Measurements from ENCODE around the gene KIF5C.

KIF5C gene

DNA sequence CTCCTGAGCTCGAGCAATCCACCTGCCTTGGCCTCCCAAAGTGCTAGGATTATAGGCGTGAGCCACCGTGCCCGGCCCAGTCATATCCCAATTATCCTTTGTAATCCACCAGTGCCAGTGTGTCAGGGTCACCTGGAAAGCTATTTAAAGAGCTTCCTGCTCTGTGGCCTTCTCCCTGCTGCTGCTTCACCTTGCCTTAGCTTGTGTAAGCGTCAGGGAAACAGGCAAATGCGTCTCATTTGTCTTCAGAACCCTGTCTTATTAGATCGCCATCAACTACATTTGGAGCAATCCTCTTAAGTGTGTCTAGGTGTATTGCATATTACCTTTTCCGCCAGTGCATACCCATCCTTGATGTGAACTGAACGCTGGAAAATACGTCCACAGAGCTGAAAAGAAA is 10.2 kb downstream of the KIF5C start:
- H4K20me1 ChIP-seq: no peaks in the 10 kb centered on the region
- TF ChIP-seq Cebpa-rat (IDR thresholded peaks at IDR 0.05): no peak
- no peak overlapping the region for H3K4me3 ChIP-seq
- no peaks in the 10 kb centered on the region; the same call in 1 of the 2 replicates for H3K36me3 ChIP-seq
- H3K4me1 ChIP-seq: 0 out of 2 replicates have a peak, but pooled peaks cover 5% of the 10 kb centered on the region
- H3K4me2 ChIP-seq: no peak overlapping the region
- no peaks in the 10 kb centered on the region for H3K27me3 ChIP-seq
- H3K9ac ChIP-seq: no peak overlapping the region
- no peak overlapping the region for H3K27ac ChIP-seq
- peaks cover 10% of the 10 kb centered on the region for H3K9me3 ChIP-seq

DNA sequence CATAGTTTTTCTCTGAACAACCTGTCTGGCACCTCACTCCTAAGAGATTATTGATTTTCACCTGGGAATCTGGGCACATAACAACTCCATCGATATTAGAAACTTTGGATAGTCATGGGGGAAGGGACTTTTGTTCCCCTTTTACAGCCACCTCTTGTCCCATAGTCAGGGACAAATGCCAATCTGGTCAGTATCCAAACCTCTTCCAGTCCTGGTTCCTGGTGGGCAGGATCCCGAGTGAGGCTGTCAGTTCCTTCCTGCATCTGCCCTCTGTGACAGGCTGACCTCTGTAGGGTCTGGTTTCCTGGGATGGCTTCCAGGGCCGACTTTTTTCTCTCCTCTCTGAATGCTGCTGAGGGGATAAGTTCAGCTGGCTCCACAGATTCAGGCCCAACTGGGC is 11.0 kb downstream of the KIF5C start:
- TF ChIP-seq Cebpa-rat (IDR thresholded peaks at IDR 0.05): no peak
- Histone ChIP-seq H3K27me3 (no peaks in the 10 kb centered on the region), H3K4me3 (no peak overlapping the region), H3K9ac (no peak overlapping the region), H3K9me3 (peaks cover 7% of the 10 kb centered on the region), H3K36me3 (no peaks in the 10 kb centered on the region), H3K4me2 (no peak overlapping the region), H3K27ac (no peak overlapping the region), H4K20me1 (no peaks in the 10 kb centered on the region), H3K4me1 (peaks cover 5% of the 10 kb centered on the region; the same call in 1 of the 2 replicates)

DNA sequence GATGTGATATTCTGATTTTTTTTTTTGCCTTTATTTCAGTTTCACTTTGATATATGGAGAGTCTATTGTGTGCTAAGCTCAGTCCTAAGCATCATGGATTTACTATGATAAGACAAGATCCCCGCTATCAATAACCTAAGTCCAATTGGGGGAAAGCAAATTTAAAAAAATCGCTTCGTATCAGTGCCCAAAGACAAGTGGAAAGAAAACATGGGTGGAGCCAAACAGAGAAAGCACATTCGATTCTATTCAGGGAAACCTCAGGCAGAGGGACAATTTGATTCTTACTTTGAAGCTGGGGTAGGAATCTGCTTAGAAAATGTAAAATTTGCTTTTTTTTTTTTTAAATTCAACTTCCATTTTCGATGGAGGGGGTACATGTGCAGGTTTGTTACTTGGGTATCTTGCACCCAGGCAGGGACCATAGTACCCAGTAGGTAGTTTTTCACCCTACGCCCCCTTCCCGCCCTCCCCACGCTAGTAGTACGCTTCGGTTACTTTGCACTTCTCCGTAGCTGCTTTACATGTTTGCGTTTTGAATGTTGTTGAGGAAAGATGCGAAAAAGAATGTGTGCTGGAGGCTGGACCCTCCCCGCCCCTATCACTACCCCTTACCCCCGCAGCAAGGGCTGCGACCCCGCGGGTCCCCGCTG is 12.4 kb downstream of the KIF5C start:
- H3K4me3 ChIP-seq: no peak overlapping the region
- no peak for TF ChIP-seq Cebpa-rat (IDR thresholded peaks at IDR 0.05)
- peaks cover 18% of the 10 kb centered on the region for H3K9me3 ChIP-seq
- H3K27ac ChIP-seq: no peak overlapping the region
- H3K4me2 ChIP-seq: no peak overlapping the region
- H4K20me1 ChIP-seq: no peaks in the 10 kb centered on the region
- no peaks in the 10 kb centered on the region for H3K36me3 ChIP-seq
- peaks cover 5% of the 10 kb centered on the region; the same call in 1 of the 2 replicates for H3K4me1 ChIP-seq
- no peak overlapping the region for H3K9ac ChIP-seq
- H3K27me3 ChIP-seq: no peaks in the 10 kb centered on the region

DNA sequence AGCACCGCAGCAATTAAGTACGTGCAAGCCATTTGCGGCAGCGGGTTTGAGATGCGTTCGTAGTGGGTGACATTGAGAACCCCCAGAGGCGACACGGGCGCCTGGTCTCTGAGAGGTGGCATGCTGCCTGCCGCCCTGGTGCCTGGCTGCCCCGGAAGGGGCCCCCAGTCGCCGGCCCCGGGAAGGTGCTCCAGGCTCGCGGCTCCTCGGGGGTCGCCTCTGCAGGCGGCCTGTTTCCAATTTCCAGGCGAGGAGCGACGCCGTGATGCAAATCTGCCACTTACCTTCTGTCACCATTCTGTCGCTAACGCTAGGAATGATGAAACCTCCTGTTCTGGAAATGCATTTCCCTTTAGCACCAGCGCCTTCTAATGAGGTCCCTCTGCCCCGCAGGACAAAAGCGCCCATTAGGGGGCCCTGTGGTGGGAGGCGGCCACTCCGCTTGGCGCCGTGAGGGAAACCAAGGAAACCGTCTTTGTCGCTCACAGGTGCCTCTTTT is 13.0 kb downstream of the KIF5C start:
- no peak overlapping the region for H3K4me3 ChIP-seq
- TF ChIP-seq Cebpa-rat (IDR thresholded peaks at IDR 0.05): no peak
- H3K9me3 ChIP-seq: peaks cover 24% of the 10 kb centered on the region
- no peak overlapping the region for H3K27ac ChIP-seq
- H3K9ac ChIP-seq: no peak overlapping the region
- H3K4me2 ChIP-seq: no peak overlapping the region
- peaks cover 5% of the 10 kb centered on the region; the same call in 1 of the 2 replicates for H3K4me1 ChIP-seq
- H4K20me1 ChIP-seq: no peaks in the 10 kb centered on the region
- no peaks in the 10 kb centered on the region for H3K27me3 ChIP-seq
- no peaks in the 10 kb centered on the region for H3K36me3 ChIP-seq

DNA sequence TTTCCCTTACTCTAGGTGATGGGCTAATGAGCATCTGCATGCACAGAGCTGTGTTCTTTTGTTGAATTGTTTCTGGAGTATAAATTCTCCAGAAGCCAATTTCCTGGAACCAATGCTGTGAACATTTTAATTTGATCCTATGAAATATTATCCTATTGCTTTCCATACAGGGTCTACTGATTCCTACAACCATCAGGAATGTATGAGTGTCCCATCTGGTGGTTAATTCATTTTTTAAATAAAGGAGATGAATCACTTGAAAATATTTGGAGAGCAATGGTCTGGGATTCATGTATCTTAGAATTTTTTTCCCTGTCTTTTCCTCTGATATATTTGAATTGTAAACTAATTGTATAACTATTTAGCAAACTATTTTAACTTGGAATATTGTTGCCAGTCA is 14.0 kb downstream of the KIF5C start:
- no peak overlapping the region for H3K4me3 ChIP-seq
- H4K20me1 ChIP-seq: no peaks in the 10 kb centered on the region
- no peaks in the 10 kb centered on the region for H3K27me3 ChIP-seq
- no peak overlapping the region for H3K4me2 ChIP-seq
- no peak for TF ChIP-seq Cebpa-rat (IDR thresholded peaks at IDR 0.05)
- no peak overlapping the region for H3K9ac ChIP-seq
- H3K9me3 ChIP-seq: peaks cover 28% of the 10 kb centered on the region
- H3K27ac ChIP-seq: no peak overlapping the region
- peaks cover 4% of the 10 kb centered on the region; the same call in 1 of the 2 replicates for H3K4me1 ChIP-seq
- no peaks in the 10 kb centered on the region for H3K36me3 ChIP-seq

DNA sequence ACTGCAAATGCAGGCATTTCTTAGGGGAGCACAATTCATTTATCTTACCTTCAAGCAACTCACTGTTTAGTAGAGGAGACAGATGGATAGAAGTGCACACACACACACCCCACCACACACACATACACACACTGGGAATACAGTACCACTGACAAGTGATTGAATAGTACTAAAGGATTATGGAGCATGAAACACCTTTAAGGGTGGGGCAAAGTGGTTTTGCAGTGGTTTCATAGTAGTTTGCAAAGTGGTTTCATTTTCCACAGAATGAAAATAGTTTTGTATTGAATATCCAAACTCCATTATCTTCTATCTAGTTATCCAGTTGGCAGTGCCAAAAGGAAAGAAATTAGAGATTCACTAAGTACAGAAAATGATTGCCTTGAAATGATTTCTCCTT is 18.9 kb downstream of the KIF5C start:
- H4K20me1 ChIP-seq: no peaks in the 10 kb centered on the region
- H3K27ac ChIP-seq: no peak overlapping the region
- TF ChIP-seq Cebpa-rat (IDR thresholded peaks at IDR 0.05): no peak

DNA sequence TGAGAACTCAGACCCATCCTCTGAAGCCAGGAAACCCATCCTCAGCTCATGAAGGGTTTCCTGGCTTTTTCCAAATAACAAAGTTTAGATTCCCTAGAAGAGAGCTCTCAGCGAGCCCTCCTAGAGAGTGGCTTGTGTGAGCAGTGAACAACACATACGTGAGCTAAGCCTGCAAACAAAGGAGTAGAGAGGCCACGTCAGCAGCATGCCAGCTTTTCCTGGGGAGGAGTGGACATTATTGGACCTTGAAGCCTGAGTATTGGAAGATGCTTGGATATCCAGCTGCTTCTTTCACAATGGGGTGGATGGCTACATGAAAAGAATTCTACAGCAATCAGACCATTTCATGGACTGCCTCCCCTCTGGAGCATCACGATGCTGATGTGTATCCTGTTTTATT is 21.1 kb downstream of the KIF5C start:
- H3K4me1 ChIP-seq: 0 out of 2 replicates have a peak, but pooled peaks cover 4% of the 10 kb centered on the region
- H3K36me3 ChIP-seq: no peaks in the 10 kb centered on the region
- no peaks in the 10 kb centered on the region for H4K20me1 ChIP-seq
- no peak overlapping the region for H3K9ac ChIP-seq
- peaks cover 21% of the 10 kb centered on the region for H3K9me3 ChIP-seq
- no peak overlapping the region for H3K4me2 ChIP-seq
- no peaks in the 10 kb centered on the region for H3K27me3 ChIP-seq
- no peak for TF ChIP-seq Cebpa-rat (IDR thresholded peaks at IDR 0.05)
- H3K27ac ChIP-seq: no peak overlapping the region
- H3K4me3 ChIP-seq: no peak overlapping the region

More for the DNA sequence above, 18.9 kb downstream of the KIF5C start:
- no peak overlapping the region for H3K4me3 ChIP-seq
- no peaks in the 10 kb centered on the region for H3K36me3 ChIP-seq
- H3K4me1 ChIP-seq: no peaks in the 10 kb centered on the region; the same call in 1 of the 2 replicates
- no peak overlapping the region for H3K4me2 ChIP-seq
- H3K27me3 ChIP-seq: no peaks in the 10 kb centered on the region
- H3K9ac ChIP-seq: no peak overlapping the region
- H3K9me3 ChIP-seq: peaks cover 21% of the 10 kb centered on the region

DNA sequence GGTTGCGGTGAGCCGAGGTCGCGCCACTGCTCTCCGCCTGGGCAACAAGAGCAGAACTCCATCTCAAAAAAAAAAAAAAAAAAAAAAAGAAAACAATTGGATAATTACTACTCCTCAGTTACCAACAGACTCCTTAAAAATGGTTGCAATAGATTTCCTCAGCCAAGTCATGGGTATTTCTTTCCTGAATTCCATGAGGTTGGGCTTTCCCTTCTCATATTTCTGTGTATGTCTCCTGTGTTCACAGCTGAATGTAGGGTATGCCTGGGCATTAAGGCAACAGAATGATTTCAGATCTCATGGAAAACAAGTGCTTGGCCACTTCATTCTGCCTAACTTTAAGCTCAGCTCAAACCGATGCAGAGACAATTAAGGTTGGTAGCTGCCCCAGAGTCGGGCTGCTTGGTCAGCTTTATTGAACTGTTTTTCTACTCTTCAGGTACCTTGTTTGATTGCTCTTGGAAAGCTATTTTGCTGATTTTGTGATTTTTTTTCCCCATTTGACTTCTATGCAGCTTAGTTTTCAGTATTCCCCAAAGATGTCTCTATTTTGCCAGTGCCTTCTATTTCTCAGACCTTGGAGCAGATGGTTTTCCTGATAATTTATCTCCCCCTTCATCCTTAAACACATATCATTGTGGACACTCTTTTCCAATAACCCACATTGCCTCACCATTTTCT is 24.8 kb downstream of the KIF5C start:
- Histone ChIP-seq H3K27ac (no peak overlapping the region), H3K4me1 (0 out of 2 replicates have a peak, but pooled peaks cover 12% of the 10 kb centered on the region), H3K4me3 (no peak overlapping the region), H3K9me3 (no peaks in the 10 kb centered on the region), H3K27me3 (no peaks in the 10 kb centered on the region), H3K36me3 (no peaks in the 10 kb centered on the region), H3K4me2 (no peak overlapping the region), H3K9ac (no peak overlapping the region), H4K20me1 (no peaks in the 10 kb centered on the region)
- no peak for TF ChIP-seq Cebpa-rat (IDR thresholded peaks at IDR 0.05)

DNA sequence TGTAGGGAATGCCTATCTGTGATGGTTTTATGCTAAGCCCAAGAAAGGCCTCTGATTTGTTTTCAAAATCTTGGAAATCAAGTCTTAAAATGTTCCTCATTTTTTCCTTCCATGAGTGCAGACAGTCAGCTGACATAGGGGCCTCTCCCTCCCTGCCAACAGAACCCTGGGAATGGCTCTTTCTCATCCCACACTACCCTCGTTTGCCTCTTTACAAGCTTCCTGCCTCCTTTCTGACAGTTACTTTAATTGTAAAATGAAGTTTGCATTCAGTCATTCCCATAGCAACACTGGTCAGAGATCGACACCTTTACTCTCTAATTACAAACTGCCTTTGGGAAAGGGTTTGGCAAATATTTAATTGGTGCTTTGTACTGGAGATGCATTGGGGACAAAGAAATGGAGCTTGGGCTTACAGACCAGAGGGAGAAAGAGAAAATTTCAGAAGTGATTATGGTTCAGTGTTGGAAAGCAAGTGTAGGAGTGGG is 25.4 kb downstream of the KIF5C start:
- Histone ChIP-seq H4K20me1 (no peaks in the 10 kb centered on the region), H3K27me3 (no peaks in the 10 kb centered on the region), H3K27ac (no peak overlapping the region), H3K4me3 (no peak overlapping the region), H3K4me1 (0 out of 2 replicates have a peak, but pooled peaks cover 12% of the 10 kb centered on the region), H3K9ac (no peak overlapping the region), H3K9me3 (no peaks in the 10 kb centered on the region), H3K36me3 (no peaks in the 10 kb centered on the region), H3K4me2 (no peak overlapping the region)
- no peak for TF ChIP-seq Cebpa-rat (IDR thresholded peaks at IDR 0.05)

DNA sequence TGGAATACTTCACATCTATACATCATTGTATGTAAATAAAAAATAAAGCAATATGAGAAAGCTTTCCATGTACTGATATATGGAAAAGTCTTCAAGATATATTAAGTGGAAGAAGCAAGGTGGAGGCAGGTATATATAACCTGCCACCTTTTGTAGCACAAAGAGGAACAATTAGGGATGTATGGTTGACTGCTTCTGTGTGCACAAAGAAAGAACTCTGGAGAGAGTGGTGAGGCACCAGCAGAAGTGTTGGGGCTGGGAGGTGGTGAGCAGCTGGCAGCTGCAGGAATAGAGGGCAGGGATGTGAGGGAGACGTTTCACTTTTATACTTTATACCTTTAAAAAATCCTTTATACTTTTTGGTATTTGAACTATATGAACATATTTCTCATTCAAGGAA is 26.1 kb downstream of the KIF5C start:
- Histone ChIP-seq H3K9ac (no peak overlapping the region), H3K4me3 (no peak overlapping the region), H4K20me1 (no peaks in the 10 kb centered on the region), H3K27me3 (no peaks in the 10 kb centered on the region), H3K4me2 (no peak overlapping the region), H3K36me3 (no peaks in the 10 kb centered on the region), H3K9me3 (no peaks in the 10 kb centered on the region), H3K4me1 (peaks cover 14% of the 10 kb centered on the region; the same call in 1 of the 2 replicates), H3K27ac (no peak overlapping the region)
- TF ChIP-seq Cebpa-rat (IDR thresholded peaks at IDR 0.05): no peak
